ENCODE results near the gene SCNN1A.

SCNN1A gene

GRCh38 chr12:6330999-6331714 is 44.2 kb downstream of the SCNN1A start:
- no peak for DNase-seq

GRCh38 chr12:6330192-6330591 is 45.2 kb downstream of the SCNN1A start:
- DNase-seq = no peak

- DNase-seq = no peak
Observed at GRCh38 chr12:6329703-6330064, 45.7 kb downstream of the SCNN1A start.

- DNase-seq = no peak
Observed at GRCh38 chr12:6328945-6329702, 46.2 kb downstream of the SCNN1A start.

GRCh38 chr12:6328045-6328779 is 47.2 kb downstream of the SCNN1A start:
- no peak for DNase-seq

- no peak for DNase-seq
Observed at GRCh38 chr12:6327229-6328041, 47.9 kb downstream of the SCNN1A start.

- DNase-seq = no peak
Observed at GRCh38 chr12:6326316-6327228, 48.8 kb downstream of the SCNN1A start.

GRCh38 chr12:6324936-6325750 is 50.2 kb downstream of the SCNN1A start:
- no peak for DNase-seq

GRCh38 chr12:6323995-6324711 is 51.2 kb downstream of the SCNN1A start:
- DNase-seq = no peak

- peak in 1 of 2 experiments; percentile 38 for DNase-seq
Observed at GRCh38 chr12:6323340-6323994, 51.9 kb downstream of the SCNN1A start.

- DNase-seq = no peak
Observed at GRCh38 chr12:6322969-6323339, 52.4 kb downstream of the SCNN1A start.

GRCh38 chr12:6322352-6322751 is 53.0 kb downstream of the SCNN1A start:
- DNase-seq = no peak

- DNase-seq = no peak
Observed at GRCh38 chr12:6321905-6322304, 53.5 kb downstream of the SCNN1A start.

GRCh38 chr12:6319446-6319845 is 55.9 kb downstream of the SCNN1A start:
- DNase-seq = no peak

GRCh38 chr12:6318440-6318879 is 56.9 kb downstream of the SCNN1A start:
- DNase-seq = no peak

- DNase-seq = no peak
Observed at GRCh38 chr12:6317693-6318439, 57.5 kb downstream of the SCNN1A start.

GRCh38 chr12:6316921-6317692 is 58.3 kb downstream of the SCNN1A start:
- DNase-seq = no peak
